GM12892 (cell line): ENCODE data around the gene CNTN5.

Source experiments
- POLR2A ChIP-seq: IDR thresholded peaks from 2 replicates; pipeline ENCODE4 v1.6.1; 2011; ENCODE audit warnings: low read depth, low read length, control low read depth
- POLR2AphosphoS5 ChIP-seq: IDR thresholded peaks from 2 replicates; pipeline ENCODE4 v1.6.1; 2011; ENCODE audit warnings: low read depth, low read length, control low read depth
- TAF1 ChIP-seq: IDR thresholded peaks from 2 replicates; pipeline ENCODE4 v1.6.1; 2011; ENCODE audit warnings: low read depth, mild to moderate bottlenecking, control low read depth, low read length, borderline replicate concordance

DNA sequence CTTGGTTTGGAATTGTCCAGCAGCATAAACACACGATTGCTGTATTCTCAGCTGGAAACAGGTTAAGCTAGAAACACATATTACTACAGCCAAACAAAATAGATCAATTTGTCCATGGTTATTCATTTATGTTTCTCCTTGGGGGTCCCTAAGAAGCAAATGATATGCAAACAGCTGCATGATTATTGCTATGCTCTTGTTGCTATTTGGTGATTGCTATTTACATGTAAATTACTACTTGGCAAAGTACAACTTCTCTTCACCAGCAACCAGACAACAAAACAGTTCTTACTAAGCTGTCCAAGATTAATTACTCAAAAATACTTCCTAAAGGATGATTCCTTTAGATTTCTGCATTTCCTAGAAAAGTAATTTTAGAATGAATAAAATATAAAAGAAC is 1098.4 kb downstream of the CNTN5 start:
- TF ChIP-seq POLR2AphosphoS5 = no peak
- no peak for TF ChIP-seq POLR2A
- no peak for TF ChIP-seq TAF1
